WI38 (cell line): ENCODE results near the gene PHYHIPL.
"Not testable (repeated sequence)": the region's sequence is repeated elsewhere in the genome, so short reads cannot be mapped to it uniquely, and the experiment has no call there.

Experiments used
- H3K4me3 ChIP-seq: 2 replicates; pipeline ENCODE4 v1.5.1; 2011; ENCODE audit warnings: low read depth, mild to moderate bottlenecking, control low read depth, low read length
- CTCF ChIP-seq: IDR thresholded peaks from 2 replicates; pipeline ENCODE4 v1.5.1; 2012; ENCODE audit warnings: low read depth, mild to moderate bottlenecking, control low read depth, low read length

The PHYHIPL gene

DNA sequence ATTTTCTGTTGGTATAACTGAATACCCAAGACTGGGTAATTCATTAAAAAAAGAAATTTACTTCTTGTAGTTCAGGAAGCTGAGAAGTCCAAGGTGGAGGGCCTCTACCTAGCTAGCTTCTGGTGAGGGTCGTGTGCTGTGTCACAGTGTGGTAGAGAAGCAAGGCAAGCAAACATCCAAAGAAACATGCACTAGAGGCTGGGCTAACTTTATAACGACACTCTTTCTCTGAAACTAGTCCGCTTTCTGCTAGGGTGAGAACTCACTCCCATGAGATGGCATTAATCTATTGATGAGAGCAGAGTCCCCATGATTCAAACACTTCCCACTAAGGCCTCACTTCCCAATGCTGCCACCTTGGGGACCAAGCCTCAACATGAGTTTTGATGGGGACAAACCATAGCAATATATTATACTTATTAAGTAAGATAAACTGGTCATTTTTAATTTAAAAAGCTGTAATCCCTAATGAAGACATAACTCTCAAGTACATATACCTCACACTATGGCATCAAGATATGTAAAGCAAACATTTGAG, 50.8 kb downstream of the PHYHIPL start:
- no peak for TF ChIP-seq CTCF
- H3K4me3 ChIP-seq, result no peak overlapping the region

DNA sequence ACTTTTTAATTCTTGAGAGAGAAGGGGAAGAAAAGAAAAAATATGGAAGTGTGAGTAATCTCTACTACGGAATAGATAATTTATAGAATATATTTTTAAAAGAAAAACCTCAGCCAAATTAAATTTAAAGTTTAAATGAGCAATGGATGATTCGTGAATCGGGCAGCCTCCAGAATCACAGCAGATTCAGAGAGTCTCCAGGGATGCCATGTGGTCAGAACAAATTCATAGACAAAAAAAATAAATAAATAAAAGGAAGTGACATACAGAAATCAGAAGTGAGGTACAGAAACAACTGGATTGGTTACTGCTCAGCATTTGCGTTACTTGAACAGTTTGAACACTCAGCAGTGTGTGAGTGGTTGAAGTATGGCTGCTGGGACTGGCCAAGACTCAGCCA, 53.0 kb downstream of the PHYHIPL start:
- no peak for TF ChIP-seq CTCF
- H3K4me3 ChIP-seq, result no peak overlapping the region

GRCh38 chr10:59234194-59234593, 57.8 kb downstream of the PHYHIPL start:
- TF ChIP-seq CTCF, result no peak
- no peak overlapping the region for H3K4me3 ChIP-seq

- TF ChIP-seq CTCF, result no peak
Measured at GRCh38 chr10:59234816-59235429, 58.5 kb downstream of the PHYHIPL start.

DNA sequence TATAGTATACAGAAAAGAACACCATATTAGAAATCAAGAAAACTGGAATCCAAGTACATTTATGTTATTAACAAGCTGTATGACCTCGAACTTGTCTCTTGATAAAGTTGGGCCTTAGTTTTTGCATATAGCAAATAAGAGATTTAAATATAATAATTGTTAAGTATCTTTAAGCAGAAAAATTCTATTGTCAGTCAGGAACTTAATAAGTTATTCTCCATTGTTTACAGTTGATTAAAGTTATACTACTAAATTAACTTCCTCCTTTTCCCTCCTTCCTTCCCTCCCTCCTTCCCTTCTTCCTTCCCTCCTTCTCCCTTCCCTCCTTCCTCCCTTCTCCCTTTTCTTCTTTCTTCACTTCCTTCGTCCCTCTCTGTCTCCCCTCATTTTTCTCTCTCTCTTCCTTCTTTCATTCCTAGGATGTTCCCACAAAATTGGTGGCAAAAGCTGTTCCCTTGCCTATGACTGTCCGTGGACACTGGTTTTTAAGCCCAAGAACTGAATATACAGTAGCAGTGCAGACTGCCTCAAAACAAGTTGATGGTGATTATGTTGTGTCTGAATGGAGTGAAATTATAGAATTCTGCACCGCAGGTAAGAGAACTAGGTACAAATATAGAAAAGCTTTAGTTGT, 59.7 kb downstream of the PHYHIPL start:
- TF ChIP-seq CTCF, result no peak
- H3K4me3 ChIP-seq, result no peak overlapping the region

More at GRCh38 chr10:59234816-59235429, 58.5 kb downstream of the PHYHIPL start:
- no peak overlapping the region for H3K4me3 ChIP-seq

DNA sequence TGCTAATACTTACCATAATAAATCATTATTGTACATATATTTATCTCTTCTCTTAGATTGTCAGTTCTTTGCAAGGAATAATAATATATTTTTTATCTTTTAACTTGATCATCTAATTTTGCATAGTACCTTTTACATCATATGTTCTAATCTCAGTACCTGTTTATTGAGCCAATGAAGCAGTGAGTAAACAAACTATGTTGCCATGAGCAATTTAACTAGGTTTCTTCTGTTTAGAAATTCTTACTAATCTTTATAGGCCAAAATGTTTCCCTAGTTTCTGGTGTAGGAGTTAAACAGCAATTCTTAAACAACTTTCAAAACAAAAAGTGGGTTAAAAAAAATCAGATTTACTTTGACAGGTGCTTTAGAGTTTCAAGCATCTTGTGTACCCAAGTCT, 61.3 kb downstream of the PHYHIPL start:
- TF ChIP-seq CTCF, result no peak
- no peak overlapping the region for H3K4me3 ChIP-seq

- not testable (repeated sequence) for H3K4me3 ChIP-seq
Measured at GRCh38 chr10:59239108-59239507, 62.7 kb downstream of the PHYHIPL start.
